GM12874 (cell line): Measurements from ENCODE around the gene MAP3K3.

Experiments
- CTCF ChIP-seq: IDR thresholded peaks from 2 replicates; pipeline ENCODE4 v1.5.1; 2011; ENCODE audit warnings: low read depth, mild to moderate bottlenecking, control low read depth, low read length, moderate library complexity; ENCODE audit not compliant: insufficient read depth

MAP3K3 gene

GRCh38 chr17:63623786-63624530, 1.7 kb downstream of the MAP3K3 start:
- no peak for TF ChIP-seq CTCF

GRCh38 chr17:63624531-63624880, 2.3 kb downstream of the MAP3K3 start:
- no peak for TF ChIP-seq CTCF

GRCh38 chr17:63626551-63627180, 4.4 kb downstream of the MAP3K3 start:
- TF ChIP-seq CTCF: no peak

GRCh38 chr17:63629627-63630026, 7.4 kb downstream of the MAP3K3 start:
- TF ChIP-seq CTCF: no peak

GRCh38 chr17:63631062-63631461, 8.8 kb downstream of the MAP3K3 start:
- TF ChIP-seq CTCF: no peak

- TF ChIP-seq CTCF: no peak
These were observed 9.4 kb downstream of the MAP3K3 start for GRCh38 chr17:63631626-63632025.

GRCh38 chr17:63633742-63634141, 11.5 kb downstream of the MAP3K3 start:
- no peak for TF ChIP-seq CTCF
